Sigmoid colon (tissue), 7 donors: Measurements from ENCODE around the gene PUS3. TPM values are rescaled to one million over a fixed set of nuclear protein-coding genes. Genes with fewer than 3 reads are reported as not detected.
A peak's percentile ranks its signal among the peaks of the same experiment; 100 is the strongest.

Source experiments
- DNase-seq: peaks from one replicate; pipeline ENCODE4 v3.0.0-alpha.2; 2019
- H3K27ac ChIP-seq, 4 donors: fragments of 200-600 bp; sonication (generic); one replicate each; pipeline ENCODE4 v1.5.1; 2016 to 2019; ENCODE audit warnings: mild to moderate bottlenecking in 1 of 4
- H3K27me3 ChIP-seq, 3 donors: fragments of 200-600 bp; sonication (generic); one replicate each; pipeline ENCODE4 v1.5.1; 2019; ENCODE audit warnings: mild to moderate bottlenecking in 1 of 3
- H3K36me3 ChIP-seq, 4 donors: fragments of 200-600 bp; sonication (generic); one replicate each; pipeline ENCODE4 v1.5.1; 2016 to 2019
- H3K4me1 ChIP-seq, 4 donors: fragments of 200-600 bp; sonication (generic); one replicate each; pipeline ENCODE4 v1.5.1; 2017 to 2019
- H3K4me3 ChIP-seq, 4 donors: fragments of 200-600 bp; sonication (generic); one replicate each; pipeline ENCODE4 v1.5.1; 2017 to 2019; ENCODE audit warnings: mild to moderate bottlenecking in 2 of 4, moderate library complexity in 1 of 4
- H3K9me3 ChIP-seq, 4 donors: fragments of 200-600 bp in 3 of 4; sonication (generic) in 3 of 4; one replicate each; pipeline versions ENCODE4 v1.5.1 to v1.6.1; 2013 to 2019
- EP300 ChIP-seq, 4 donors: sonication (generic); formaldehyde crosslinking; IDR thresholded peaks; one replicate each; pipeline ENCODE4 v1.6.1; 2017; ENCODE audit warnings: antibody characterized with exemption in 4 of 4
- POLR2A ChIP-seq, 2 donors: fragments of 450-650 bp; IDR thresholded peaks; one replicate each; pipeline ENCODE4 v1.6.1; 2016; ENCODE audit warnings: antibody characterized with exemption in 2 of 2, mild to moderate bottlenecking in 2 of 2, moderate library complexity in 2 of 2
- POLR2AphosphoS5 ChIP-seq, 4 donors: sonication (generic); formaldehyde crosslinking; IDR thresholded peaks; one replicate each; pipeline ENCODE4 v1.6.1; 2017; ENCODE audit warnings: antibody characterized with exemption in 4 of 4
- WGBS, 2 donors: extraction: QIAGEN DNeasy Blood & Tissue Kit; methylation state at CpG; one replicate each; pipeline ENCODE4 v1.1.7; 2013; 5-methylcytosine and 5-hydroxymethylcytosine counted together
- intact Hi-C: fragments of 100-400 bp; cut with DNase I; formaldehyde crosslinking; loops from one replicate; pipeline ENCODE4 v1.15.1; 2023
- polyA plus RNA-seq, 3 donors: library from polyadenylated mRNA; stranded (reverse); fragments of 200-250 nt; gene quantifications; one replicate each; pipeline ENCODE4 v1.2.3, GENCODE V29; 2013
- total RNA-seq, 4 donors: library from RNA; depleted of rRNA; stranded (reverse); fragments of >200 nt; gene quantifications; one replicate each; pipeline ENCODE4 v1.1.0, GENCODE V29; 2016
- TF ChIP-seq, protein P1 (sequence below), 4 experiments: fragments of 450-650 bp in 3 of 4; fragments of 200-600 bp in 1 of 4; IDR thresholded peaks; one replicate each; pipeline ENCODE4 v1.5.1; 2016 to 2019; ENCODE audit warnings: antibody characterized with exemption in 4 of 4, mild to moderate bottlenecking in 3 of 4, moderate library complexity in 2 of 4
- donor health status: healthy with polysubstance abuse.
- donor health status: Bipolar disorder and iron deficiency.
- donor health status: healthy.

The PUS3 gene
- total and polyA plus RNA-seq, 7 donors, result 6.4 to 21.6 (median 9.2) TPM

DNA sequence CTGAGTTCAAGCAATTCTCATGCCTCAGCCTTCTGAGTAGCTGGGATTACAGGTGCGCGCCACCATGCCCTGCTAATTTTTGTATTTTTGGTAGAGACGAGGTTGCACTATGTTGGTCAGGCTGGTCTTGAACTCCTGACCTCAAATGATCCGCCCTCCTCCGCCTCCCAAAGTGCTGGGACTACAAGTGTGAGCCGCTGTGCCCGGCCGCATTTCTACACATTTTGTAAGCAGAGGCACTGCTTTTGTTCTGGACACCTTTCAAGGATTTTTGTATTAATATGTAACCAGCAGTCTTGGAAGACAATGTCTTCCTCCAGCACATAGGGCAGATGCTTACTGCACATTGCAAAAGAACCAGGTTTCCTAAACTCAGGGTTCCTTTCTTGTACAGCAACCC lies 31.5 kb upstream of the PUS3 start:
- Histone ChIP-seq H3K36me3 (no peaks in the 10 kb centered on the region), H3K27ac (no peak overlapping the region), H3K4me1 (peaks cover 0 to 42% (median 25%) of the 10 kb centered on the region in 4 donors), H3K4me3 (no peak overlapping the region), H3K27me3 (no peaks in the 10 kb centered on the region), H3K9me3 (no peaks in the 10 kb centered on the region)
- TF ChIP-seq, protein P1, sequence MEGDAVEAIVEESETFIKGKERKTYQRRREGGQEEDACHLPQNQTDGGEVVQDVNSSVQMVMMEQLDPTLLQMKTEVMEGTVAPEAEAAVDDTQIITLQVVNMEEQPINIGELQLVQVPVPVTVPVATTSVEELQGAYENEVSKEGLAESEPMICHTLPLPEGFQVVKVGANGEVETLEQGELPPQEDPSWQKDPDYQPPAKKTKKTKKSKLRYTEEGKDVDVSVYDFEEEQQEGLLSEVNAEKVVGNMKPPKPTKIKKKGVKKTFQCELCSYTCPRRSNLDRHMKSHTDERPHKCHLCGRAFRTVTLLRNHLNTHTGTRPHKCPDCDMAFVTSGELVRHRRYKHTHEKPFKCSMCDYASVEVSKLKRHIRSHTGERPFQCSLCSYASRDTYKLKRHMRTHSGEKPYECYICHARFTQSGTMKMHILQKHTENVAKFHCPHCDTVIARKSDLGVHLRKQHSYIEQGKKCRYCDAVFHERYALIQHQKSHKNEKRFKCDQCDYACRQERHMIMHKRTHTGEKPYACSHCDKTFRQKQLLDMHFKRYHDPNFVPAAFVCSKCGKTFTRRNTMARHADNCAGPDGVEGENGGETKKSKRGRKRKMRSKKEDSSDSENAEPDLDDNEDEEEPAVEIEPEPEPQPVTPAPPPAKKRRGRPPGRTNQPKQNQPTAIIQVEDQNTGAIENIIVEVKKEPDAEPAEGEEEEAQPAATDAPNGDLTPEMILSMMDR (IDR thresholded peaks at IDR 0.05), result no peak
- TF ChIP-seq POLR2A (IDR thresholded peaks at IDR 0.05) (no peak), EP300 (IDR thresholded peaks at IDR 0.05) (no peak), POLR2AphosphoS5 (IDR thresholded peaks at IDR 0.05) (no peak)
- 90 to 96% methylated on average over 8 of the region's 8 CpGs for WGBS, 2 donors
- DNase-seq, result no peak
- intact Hi-C loops, result no loop called here

DNA sequence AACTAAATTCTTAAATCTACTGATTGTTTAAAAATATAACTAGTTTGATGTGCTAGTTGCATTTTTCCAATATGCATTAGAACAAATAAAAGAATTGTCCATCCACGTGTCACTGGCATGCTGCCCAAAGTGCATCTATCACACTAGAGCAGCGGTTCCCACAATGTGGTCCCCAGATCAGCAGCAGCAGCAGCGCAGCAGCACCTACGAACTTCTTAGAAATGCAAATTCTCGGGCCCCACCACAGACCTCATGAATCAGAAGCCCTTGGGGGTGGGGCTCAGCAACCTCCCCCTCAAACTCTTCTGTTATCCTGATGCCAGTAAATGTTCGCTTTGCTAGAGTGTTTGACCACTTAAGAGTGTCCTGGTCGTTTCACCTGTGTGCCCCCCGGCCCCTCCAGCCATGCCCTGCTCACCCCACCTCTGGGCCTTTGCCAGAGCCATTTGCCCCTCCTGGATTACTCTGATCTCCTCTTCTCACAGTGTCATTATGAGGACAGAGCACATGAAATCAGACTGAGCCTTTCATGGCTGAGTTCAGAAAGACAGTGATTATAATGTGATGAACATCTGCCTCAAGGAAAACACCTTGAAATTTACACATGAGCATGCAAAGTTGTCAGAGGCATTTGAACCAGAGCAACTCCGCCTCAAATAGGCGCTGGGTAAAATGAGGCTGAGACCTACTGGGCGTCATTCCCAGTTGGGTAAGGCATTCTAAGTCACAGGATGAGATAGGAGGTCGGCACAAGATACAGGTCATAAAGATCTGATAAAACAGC lies 30.2 kb upstream of the PUS3 start:
- DNase-seq, result no peak
- 66 to 68% methylated on average over 12 of the region's 12 CpGs for WGBS, 2 donors
- H3K27ac ChIP-seq, result no peak overlapping the region
- no peaks in the 10 kb centered on the region for H3K27me3 ChIP-seq
- H3K36me3 ChIP-seq, result no peaks in the 10 kb centered on the region
- H3K4me1 ChIP-seq, result peaks cover 0 to 29% (median 18%) of the 10 kb centered on the region in 4 donors
- H3K9me3 ChIP-seq, result no peaks in the 10 kb centered on the region
- intact Hi-C loops, result no loop called here
- TF ChIP-seq POLR2AphosphoS5 (IDR thresholded peaks at IDR 0.05), result no peak
- no peak overlapping the region for H3K4me3 ChIP-seq

DNA sequence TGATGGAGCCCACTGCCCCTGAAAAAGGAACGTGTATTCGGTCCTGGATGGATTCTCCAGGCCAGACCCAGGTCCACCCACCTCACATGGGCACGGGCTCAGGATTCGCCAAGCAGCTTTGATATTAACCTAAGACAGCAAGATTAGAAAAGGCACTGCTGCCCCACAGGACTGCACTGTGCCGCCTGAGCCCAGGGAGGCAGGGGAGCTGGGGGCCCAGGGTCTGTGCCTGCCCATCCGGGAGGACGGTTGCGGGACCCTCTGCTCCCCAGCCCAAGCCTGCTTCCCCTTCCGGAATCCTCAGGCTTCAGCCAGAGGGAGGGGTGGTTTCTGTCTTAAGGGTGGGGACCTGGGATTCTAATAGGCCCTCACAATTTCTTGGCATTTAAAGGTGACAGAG lies 29.3 kb upstream of the PUS3 start:
- H3K9me3 ChIP-seq, result no peaks in the 10 kb centered on the region
- TF ChIP-seq POLR2A (IDR thresholded peaks at IDR 0.05), result no peak
- TF ChIP-seq POLR2AphosphoS5 (IDR thresholded peaks at IDR 0.05), result no peak
- TF ChIP-seq EP300 (IDR thresholded peaks at IDR 0.05), result no peak
- TF ChIP-seq, protein P1 (IDR thresholded peaks at IDR 0.05), result no peak
- H3K4me1 ChIP-seq, result peaks cover 0 to 29% (median 16%) of the 10 kb centered on the region in 4 donors
- no peaks in the 10 kb centered on the region for H3K27me3 ChIP-seq
- DNase-seq, result no peak
- no peak overlapping the region for H3K4me3 ChIP-seq
- no peak overlapping the region for H3K27ac ChIP-seq
- H3K36me3 ChIP-seq, result no peaks in the 10 kb centered on the region
- 84 to 85% methylated on average over 9 of the region's 9 CpGs for WGBS, 2 donors
- intact Hi-C loops, result no loop called here

GRCh38 chr11:125931668-125932067 lies 28.7 kb upstream of the PUS3 start:
- peaks cover 0 to 29% (median 16%) of the 10 kb centered on the region in 4 donors for H3K4me1 ChIP-seq
- 67 to 72% methylated on average over 6 of the region's 6 CpGs for WGBS, 2 donors
- intact Hi-C loops, result no loop called here
- no peaks in the 10 kb centered on the region for H3K9me3 ChIP-seq
- DNase-seq, result no peak
- peak in 1 of 4 donors; percentile 36 for TF ChIP-seq POLR2AphosphoS5 (IDR thresholded peaks at IDR 0.05)
- TF ChIP-seq, protein P1 (IDR thresholded peaks at IDR 0.05), result no peak
- H3K27me3 ChIP-seq, result no peaks in the 10 kb centered on the region
- H3K4me3 ChIP-seq, result no peak overlapping the region
- peak overlapping the region in 1 of 4 donors; percentile 30 for H3K27ac ChIP-seq
- H3K36me3 ChIP-seq, result no peaks in the 10 kb centered on the region

DNA sequence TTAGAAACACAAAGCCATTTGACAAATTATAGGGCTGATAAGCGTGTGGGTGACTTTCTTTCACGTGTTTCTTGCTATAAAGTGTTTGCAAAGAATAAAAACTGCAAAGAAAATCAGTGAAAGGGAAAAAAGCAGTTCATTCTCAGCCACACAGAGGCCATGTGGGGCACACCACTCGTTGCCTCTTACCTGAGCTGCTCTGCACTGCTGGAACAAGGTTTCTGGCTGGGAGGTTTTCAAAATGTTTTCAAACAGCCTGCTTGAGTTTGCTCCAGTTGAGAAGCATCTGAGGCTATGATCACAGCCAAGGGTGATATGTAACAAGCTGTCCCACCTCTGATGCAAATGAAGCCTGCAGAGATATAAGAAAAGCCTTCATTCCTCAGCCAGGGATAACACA lies 28.1 kb upstream of the PUS3 start:
- Histone ChIP-seq H3K9me3 (no peaks in the 10 kb centered on the region), H3K36me3 (no peaks in the 10 kb centered on the region), H3K27ac (peak overlapping the region in 1 of 4 donors; percentile 30), H3K4me1 (peaks cover 0 to 29% (median 16%) of the 10 kb centered on the region in 4 donors), H3K27me3 (no peaks in the 10 kb centered on the region), H3K4me3 (no peak overlapping the region)
- WGBS, 2 donors, result 69 to 70% methylated on average over 3 of the region's 3 CpGs
- DNase-seq, result no peak
- intact Hi-C loops, result no loop called here
- TF ChIP-seq, protein P1 (IDR thresholded peaks at IDR 0.05), result no peak
- no peak for TF ChIP-seq POLR2A (IDR thresholded peaks at IDR 0.05)
- TF ChIP-seq POLR2AphosphoS5 (IDR thresholded peaks at IDR 0.05), result no peak
- TF ChIP-seq EP300 (IDR thresholded peaks at IDR 0.05), result no peak
